NT2/D1 (cell line): ENCODE results near the gene TTLL1.

Experiments used
- YY1 ChIP-seq: IDR thresholded peaks from 2 replicates; pipeline ENCODE4 v1.6.1; 2011; ENCODE audit not compliant: insufficient read length, insufficient read depth
- ZNF274 ChIP-seq: IDR thresholded peaks from 2 replicates; pipeline ENCODE4 v1.6.1; 2011; ENCODE audit warnings: mild to moderate bottlenecking, low read depth, low read length

DNA sequence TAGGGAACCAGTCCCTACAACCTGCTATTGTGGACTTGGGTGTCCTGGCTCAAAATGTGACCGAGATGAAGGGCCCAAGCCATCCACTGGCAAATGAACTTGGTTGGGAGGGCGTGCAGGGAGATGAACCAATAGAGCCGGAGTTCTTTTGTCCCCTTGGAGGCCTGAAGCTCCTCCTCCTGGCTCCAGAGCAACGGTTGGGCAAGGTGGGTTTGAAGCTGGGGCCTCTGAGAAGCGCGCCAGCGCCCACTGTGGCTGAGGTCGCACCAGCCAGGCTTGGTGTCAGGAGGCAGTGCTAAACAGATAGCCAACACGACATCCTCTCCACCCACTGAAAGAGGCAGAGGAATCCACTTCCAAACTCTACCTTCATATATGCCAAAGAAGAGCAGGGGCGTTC is 38.2 kb downstream of the TTLL1 start:
- TF ChIP-seq YY1 = no peak
- no peak for TF ChIP-seq ZNF274
